ENCODE data around the gene RPL18A.
"Not testable (repeated sequence)": the region's sequence is repeated elsewhere in the genome, so short reads cannot be mapped to it uniquely, and the experiment has no call there.

The RPL18A gene

DNA sequence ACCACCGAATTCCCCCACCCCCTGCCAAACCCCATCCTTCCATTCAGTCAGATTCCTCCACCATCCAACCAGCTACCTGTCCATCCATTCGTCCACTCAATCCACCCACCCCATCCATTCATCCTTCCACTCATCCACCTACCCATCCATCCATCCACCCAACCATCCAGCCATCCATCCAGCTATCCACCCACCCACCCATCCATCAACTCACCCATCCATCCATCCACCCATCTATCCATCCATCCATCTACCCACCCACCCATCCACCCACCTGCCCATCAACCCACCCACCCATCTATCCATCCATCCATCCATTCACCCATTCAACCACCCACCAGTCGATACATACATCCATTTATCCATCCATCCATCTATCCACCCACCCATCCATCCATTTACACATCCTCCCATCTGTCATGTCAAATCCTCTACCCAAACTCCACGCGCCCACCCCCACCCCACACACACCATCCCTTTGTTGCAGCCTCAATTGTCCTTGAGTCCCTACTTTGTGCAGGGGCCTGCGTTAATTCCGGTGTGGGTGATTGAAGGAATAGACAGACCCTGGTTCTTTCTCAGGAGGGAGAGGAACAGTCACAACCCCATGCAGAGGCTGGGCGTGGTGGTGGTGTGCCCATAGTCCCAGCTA, 6.7 kb downstream of the RPL18A start:
- no peak for DNase-seq

DNA sequence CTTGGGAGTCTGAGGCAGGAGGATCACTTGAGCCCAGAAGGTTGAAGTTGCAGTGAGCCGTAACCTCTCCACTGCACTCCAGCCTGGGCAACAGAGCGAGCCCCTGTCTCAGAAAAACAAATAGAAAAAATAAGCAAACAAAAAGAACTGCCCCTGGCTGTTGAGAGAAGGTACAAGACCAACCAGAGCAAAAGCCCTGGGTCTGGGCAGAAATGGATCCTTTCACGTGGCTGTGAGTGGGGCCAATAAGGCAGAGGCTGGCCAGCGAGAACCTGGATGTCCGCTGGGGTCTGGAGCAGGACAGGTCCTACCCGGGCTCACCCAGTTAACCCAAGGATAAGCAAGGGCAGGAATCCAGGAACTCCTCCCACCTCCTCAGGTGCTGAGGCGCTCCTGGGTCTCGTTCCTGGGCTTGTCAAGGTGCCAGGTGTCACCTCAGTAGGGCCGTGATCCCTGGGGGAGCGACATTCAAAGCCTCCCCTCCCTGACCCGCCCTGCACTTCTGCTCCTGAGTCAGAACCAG, 7.3 kb downstream of the RPL18A start:
- DNase-seq = no peak

DNA sequence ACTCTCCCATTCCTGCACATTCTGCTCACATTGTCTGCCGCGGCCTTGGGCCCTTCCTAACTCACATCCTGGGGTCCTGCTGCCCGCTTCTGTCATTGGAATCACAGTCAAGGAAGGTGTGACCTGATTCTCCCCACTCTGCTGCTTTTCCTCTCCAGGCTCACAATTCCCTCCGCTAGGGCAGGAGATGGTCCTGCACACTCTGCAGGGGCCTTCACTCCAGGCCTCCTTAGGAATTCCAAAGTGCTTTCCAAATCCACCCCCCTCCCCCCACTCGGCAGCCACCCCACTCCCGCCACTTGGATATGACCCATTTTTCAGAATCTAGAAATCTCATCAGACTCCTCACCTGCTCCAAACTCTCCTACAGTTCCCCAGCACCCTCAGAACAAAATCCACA, 9.0 kb downstream of the RPL18A start:
- no peak for DNase-seq

DNA sequence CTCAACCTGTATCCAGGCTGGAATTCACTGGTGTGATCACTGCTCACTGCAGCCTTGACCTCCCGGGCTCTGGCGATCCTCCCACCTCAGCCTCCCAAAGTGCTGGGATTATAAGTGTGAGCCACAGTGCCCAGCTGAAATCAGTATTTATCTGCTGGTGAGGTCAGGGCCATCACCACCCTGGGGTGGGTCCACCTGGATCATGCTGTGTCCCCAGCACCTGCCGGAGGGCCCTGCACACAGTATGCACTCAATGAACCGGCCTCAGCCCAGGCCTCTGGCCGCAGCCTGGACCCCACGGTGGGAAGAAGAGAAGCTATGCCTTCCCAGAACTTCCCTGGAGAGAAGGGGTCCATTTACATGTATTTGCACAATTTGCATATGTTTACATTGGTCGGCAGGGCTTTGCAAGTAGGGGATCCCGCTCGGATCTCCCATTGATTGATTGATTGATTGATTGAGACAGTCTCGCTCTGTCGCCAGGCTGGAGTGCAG, 9.5 kb downstream of the RPL18A start:
- no peak for DNase-seq

DNA sequence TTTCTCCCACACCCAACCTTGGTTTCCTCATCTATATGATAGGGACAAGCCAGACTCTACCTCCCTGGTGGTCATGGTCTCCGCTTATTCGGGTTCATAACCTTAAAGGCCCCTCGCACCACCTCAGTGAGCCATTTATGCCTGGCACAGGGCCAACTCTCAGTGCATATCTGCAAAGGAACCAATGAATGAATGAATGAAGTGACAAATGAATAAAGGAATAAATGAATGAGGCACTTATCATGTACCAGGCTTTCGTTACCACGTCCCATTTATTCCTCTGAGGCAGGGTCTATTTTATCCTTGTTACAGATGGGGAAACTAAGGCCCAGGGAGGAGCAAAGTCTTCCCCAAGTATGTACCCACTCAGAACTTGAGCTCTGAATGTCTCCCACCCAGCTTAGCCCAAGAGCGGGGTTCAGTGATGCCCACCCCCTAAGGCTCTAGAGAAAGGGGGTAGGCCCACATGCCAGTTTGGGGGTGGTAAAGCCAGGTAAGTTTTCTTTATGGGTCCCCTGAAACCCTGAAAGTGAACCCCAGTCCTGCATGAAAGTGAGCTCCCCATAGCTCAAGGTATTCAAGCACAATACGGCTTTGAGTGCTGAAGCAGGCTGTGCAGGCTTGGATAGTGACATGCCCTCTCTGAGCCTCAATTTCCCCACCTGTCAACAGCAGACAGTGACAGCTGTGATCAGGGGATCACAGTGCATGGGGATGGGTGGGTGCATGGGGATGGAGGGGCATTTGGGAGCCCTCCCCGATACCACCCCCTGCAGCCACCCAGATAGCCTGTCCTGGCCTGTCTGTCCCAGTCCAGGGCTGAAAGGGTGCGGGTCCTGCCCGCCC, 11.5 kb downstream of the RPL18A start:
- no peak for DNase-seq

DNA sequence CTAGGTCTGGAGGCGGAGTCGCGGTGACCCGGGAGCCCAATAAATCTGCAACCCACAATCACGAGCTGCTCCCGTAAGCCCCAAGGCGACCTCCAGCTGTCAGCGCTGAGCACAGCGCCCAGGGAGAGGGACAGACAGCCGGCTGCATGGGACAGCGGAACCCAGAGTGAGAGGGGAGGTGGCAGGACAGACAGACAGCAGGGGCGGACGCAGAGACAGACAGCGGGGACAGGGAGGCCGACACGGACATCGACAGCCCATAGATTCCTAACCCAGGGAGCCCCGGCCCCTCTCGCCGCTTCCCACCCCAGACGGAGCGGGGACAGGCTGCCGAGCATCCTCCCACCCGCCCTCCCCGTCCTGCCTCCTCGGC, 12.2 kb downstream of the RPL18A start, which contains the start of gene SLC5A5:
Gene SLC5A5, plus strand, starts transcription at position 68 of the 373 bp plus-strand sequence. CDS start 375 bp downstream, outside the sequence.
- DNase-seq = no peak

DNA sequence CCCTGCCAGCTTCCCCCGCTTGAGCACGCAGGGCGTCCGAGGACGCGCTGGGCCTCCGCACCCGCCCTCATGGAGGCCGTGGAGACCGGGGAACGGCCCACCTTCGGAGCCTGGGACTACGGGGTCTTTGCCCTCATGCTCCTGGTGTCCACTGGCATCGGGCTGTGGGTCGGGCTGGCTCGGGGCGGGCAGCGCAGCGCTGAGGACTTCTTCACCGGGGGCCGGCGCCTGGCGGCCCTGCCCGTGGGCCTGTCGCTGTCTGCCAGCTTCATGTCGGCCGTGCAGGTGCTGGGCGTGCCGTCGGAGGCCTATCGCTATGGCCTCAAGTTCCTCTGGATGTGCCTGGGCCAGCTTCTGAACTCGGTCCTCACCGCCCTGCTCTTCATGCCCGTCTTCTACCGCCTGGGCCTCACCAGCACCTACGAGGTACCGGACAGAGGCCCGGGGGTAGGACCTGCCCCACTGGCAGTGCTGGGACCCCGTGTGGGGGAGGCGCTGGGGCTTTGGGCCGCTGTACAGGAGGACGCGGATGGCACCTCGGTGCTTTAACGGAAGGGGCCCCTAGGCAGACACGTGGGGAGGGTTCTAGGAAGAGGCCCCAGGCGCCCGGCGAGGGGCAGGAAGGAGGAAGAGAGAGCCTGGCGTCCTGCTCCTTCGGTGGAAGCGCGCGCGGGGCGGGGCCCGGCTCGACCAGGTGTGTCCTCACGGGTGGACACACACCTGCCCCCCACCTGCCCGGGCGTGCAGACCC, 12.7 kb downstream of the RPL18A start:
- DNase-seq = no peak

DNA sequence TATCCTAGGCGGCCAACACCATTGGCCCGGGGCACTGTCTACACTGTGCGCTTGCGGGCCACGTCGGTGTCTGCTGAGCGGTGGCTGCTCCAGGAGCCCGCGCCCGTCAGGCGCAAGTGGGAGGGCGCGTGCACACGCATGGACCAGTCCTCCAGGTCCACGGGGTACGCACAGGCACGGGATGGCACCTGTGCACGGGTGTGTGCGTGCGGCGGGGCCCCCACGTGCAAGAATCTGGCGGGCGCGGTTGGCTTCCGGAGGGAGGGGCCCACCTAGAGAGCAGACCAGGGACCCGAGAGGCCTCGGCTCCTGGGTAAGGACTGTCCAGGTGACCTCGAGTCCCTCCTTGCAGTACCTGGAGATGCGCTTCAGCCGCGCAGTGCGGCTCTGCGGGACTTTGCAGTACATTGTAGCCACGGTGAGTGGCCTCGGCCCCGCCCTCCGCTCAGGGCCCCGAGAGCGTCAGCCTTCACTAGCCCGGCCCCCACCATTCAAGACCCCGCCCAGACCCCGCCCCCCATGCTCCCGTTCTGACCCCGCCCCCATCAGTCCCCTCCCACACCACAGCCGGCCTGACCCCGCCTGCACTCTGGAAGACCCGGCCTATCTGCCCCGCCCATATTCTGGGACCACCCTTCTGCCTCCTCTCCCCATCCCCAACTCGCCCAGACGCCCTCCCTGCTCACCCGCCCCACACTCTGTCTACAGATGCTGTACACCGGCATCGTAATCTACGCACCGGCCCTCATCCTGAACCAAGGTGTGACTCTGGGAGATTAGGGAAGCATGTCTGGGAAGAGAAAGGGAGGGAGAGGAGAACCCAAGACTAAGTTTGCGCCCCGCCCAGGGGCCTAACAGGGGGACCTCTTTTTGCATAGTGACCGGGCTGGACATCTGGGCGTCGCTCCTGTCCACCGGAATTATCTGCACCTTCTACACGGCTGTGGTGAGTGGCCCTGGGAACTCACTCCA, 14.4 kb downstream of the RPL18A start:
- no peak for DNase-seq

DNA sequence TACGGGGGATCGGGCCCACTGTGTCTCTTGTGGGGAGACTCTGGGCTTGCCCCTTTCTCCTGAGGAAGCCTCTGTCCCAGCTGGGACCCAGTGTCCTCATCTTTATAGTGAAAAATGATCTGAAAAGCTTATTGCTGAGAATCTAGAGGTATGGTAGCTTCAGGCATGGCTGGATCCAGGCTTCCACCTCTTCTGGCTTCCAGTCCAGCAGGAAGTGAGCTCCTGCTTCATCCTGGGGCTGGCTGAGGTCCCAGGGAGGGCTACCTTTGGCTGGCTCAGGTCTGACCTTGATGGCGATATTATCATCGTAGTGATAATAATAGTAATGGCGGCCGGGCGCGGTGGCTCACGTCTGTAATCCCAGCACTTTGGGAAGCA, 15.0 kb downstream of the RPL18A start:
- no peak for DNase-seq

DNA sequence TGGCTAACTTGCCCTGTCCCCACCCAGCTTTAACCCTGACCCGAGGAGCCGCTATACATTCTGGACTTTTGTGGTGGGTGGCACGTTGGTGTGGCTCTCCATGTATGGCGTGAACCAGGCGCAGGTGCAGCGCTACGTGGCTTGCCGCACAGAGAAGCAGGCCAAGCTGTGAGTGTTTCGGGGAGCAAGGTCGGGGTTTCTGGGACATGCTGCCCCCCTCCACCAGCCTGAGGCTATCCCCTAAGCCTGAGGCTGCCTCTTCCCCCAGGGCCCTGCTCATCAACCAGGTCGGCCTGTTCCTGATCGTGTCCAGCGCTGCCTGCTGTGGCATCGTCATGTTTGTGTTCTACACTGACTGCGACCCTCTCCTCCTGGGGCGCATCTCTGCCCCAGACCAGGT, 18.0 kb downstream of the RPL18A start:
- no peak for DNase-seq

DNA sequence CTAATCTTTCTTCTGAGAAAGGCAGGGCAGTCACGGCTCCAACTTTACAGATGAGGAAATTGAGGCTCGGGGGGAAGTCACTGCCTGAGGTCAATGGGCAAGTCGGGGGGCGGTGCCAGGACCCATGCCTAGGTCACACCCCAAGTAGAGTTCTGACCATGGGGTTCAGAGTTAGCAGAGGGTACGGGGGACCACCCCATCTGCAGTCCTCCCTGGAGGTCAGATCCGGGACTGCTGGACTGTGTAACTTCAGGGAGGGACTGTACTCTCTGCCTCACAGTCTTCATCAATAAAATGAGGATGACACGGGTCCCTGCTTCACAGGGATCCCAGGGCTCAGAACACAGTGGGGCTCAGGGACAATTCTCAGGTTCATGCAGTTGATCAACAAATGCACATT, 19.8 kb downstream of the RPL18A start:
- no peak for DNase-seq

DNA sequence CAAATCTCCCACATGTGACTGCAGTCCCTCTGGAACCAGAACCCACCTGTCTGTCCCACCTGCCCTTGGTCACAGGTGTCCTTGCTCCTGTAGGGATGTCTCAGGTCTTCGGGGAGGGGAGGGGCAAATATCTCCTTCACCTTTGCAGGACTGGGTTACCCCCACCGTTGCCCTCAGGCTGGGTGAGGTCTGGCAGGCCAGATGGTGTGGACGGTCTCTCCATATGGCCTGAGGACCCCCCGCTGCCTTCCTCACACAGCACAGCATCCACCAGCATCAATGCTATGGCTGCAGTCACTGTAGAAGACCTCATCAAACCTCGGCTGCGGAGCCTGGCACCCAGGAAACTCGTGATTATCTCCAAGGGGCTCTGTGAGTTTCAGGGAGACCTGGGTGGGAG, 22.0 kb downstream of the RPL18A start:
- no peak for DNase-seq

DNA sequence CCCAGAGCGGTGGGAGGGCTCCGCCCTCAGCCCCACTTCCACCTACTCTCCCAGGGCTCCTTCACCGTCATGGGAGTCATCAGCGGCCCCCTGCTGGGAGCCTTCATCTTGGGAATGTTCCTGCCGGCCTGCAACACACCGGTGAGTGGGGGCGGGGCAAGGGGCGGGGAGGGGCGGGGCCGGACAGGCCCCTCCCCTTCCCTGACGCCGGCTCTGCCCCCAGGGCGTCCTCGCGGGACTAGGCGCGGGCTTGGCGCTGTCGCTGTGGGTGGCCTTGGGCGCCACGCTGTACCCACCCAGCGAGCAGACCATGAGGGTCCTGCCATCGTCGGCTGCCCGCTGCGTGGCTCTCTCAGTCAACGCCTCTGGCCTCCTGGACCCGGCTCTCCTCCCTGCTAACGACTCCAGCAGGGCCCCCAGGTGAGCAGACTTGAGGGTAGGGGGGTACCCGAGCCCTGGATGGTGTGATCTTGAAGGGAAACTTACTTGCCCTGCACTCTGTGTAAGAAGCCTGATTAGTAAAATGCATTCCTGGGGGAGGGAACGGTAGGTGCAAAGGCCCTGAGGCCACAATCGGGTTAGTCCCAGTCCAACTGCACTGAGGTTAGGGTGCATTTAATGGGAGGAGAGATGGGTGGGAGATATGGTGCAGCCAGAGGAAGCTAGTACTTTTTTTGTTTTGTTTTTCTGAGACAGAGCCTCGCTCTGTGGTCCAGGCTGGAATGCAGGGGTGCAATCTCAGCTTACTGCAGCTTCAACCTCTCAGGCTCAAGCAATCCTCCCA, 24.1 kb downstream of the RPL18A start:
- DNase-seq = no peak

DNA sequence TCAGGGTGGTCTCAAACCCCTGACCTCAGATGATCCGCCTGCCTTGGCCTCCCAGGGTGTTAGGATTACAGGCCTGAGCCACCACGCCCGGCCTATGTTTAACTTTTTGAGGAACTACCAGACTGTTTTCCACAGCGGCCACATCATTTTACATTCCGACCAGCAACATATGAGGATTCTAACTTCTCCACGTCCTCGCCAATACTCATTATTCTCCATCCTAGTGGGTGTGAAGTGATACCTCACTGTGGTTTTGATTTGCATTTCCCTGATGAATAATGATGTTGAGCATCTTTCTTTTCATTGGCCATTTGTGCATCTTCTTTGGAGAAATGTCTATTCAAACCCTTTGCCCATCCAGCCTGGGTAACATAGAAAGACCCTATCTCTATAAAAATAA, 26.8 kb downstream of the RPL18A start:
- no peak for DNase-seq

DNA sequence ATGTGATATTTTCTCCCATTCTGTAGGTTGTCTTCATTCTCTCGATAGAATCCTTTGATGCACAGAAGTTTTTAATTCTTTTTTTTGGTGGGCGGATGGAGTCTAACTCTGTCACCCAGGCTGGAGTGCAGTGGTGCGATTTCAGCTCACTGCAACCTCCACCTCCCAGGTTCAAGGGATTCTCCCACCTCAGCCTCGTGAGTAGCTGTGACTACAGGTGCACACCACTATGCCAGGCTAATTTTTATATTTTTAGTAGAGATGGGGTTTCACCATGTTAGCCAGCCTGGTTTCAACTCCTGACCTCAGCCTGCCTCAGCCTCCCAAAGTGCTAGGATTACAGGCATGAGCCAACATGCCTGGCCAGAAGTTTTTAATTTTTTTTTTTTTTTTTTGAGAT, 27.5 kb downstream of the RPL18A start:
- not testable (repeated sequence) for DNase-seq

DNA sequence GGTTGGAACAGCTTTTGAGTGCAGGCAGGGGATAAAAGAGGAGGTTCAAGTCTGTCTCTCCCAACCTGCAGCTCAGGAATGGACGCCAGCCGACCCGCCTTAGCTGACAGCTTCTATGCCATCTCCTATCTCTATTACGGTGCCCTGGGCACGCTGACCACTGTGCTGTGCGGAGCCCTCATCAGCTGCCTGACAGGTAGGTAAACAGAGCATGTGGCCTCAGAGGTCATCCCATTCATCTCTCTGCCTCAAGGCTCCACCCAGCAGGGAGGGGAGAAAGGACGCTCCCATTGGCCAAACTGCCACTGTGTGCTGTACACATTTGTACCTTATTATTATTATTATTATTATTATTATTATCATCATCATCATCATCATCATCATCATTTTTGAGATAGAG, 28.6 kb downstream of the RPL18A start:
- DNase-seq = no peak

DNA sequence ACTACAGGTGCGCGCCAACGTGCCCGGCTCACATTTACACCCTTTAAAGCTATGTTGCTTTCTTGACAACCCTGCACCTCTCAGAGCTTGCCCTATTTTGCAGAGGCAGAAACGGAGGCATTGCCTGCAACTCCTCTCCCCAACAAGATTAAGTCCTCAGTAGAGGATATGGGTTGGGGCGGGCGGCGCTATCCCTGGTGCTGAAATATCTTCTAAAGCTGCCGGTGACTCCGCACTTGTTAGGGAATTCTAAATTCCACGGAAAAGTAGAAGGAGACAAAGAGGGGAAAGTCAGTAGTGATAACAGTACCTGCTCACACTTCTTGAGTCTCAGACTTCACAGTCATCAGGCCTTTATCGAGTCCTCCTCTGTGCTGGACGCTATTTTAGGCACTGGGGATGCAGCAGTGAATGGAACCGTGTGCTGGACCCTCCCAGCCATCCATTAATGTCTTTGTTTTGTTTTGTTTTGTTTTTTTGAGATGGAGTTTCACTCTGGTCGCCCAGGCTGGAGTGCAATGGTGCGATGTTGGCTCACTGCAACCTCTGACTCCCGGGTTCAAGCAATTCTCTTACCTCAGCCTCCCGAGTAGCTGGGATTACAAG, 30.0 kb downstream of the RPL18A start:
- DNase-seq = no peak

DNA sequence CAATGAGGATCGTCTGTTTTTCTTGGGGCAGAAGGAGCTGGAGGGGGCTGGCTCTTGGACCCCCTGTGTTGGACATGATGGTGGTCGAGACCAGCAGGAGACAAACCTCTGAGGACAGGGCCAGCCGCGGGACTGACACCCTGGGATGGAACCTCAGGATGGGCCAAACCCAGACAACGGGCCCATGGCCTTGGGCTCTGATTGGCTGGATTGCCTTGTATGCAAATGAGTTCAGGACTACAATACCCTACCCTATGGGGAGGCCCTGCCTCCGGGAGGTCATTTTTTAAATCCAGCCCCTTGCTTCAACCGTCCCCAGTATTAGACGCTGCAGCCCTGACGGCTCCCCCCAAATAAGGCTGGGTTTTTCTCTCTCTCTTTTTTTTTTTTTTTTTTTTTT, 34.1 kb downstream of the RPL18A start:
- DNase-seq = no peak

DNA sequence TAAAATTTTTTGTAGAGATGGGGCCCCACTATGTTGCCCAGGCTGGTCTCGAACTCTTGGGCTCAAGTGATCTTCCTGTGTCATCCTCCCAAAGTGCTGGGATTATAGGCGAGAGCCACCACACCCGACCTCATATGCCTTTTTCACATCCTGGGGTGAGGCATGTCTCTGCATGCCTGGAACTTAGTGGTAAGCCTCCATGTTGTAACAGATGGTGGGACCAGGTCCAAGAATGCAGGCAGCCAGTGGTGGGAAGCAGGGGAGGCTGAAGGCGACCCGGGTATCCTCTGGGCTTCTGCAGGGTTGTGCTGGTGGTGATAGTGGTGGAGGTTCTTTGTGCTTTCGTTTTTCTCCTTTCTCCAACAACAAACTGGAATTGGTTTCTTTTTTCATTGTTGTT, 43.0 kb downstream of the RPL18A start:
- DNase-seq = no peak

DNA sequence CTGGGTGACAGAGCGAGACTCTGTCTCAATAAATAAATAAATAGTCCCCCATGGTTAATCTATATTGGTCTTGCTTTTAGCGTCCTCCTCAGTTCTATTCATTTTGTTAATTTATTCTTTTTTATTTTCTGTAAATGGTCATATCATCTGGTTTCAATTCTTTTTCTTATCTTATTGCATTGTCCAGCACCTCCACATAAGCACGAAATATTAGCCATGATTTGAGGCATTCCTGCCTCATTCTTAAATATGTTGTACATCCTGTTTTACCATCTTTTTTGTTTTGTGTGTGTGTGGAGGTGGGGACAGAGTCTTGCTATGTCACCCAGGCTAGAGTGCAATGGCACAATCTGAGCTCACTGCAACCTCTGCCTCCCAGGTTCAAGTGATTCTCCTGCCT, 48.5 kb downstream of the RPL18A start:
- no peak for DNase-seq

Data from hypothalamus (tissue), 51 donors.